ENCODE measurements around the gene SLX4.

The SLX4 gene

DNA sequence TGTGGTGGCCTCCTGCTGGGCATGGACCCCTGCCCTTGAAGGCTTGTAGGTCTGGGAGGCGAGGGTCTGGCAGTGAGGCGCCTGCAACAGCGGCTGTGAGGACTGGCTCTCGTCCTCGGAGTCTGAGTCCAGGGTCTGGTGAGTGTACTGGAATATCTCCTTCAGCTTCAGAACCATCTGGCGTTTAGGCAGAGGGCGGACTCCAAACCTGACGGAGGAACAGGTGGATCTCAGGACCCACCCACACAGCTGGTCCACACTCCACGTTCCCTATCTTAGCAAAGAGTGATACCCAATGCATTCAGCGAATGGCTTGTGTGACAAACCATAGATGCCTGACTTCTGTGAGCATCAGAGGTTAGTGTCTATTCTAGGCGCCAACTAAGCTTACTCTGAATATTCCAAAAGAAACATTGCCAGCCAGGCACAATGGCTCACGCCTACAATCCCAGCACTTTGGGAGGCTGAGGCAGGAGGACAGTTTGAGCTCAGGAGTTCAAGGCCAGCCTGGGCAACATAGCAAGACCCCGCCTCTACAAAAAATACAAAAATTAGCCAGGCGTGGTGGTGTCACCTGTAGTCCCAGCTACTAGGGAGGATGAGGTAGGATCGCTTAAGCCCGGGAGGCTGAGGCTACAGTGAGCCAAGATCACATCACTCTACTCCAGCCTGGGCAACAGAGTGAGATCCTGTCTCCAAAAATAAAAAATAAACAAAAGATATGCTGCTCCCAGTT is 27.9 kb downstream of the SLX4 start:
- no peak for TF ChIP-seq ZFP30 (CRISPR knock-in tag; IDR thresholded peaks at IDR 0.05)
- TF ChIP-seq ZNF8 (CRISPR knock-in tag; IDR thresholded peaks at IDR 0.05): no peak
- TF ChIP-seq POU6F1 (CRISPR knock-in tag; IDR thresholded peaks at IDR 0.05; ENCODE audit: borderline replicate concordance, low read depth): no peak
- no peak for TF ChIP-seq ESRRG (CRISPR knock-in tag; IDR thresholded peaks at IDR 0.05)
- no peak for TF ChIP-seq ZNF70 (CRISPR knock-in tag; IDR thresholded peaks at IDR 0.05)
- TF ChIP-seq OSR1 (CRISPR knock-in tag; IDR thresholded peaks at IDR 0.05): no peak
- no peak for TF ChIP-seq ISL1 (CRISPR knock-in tag; IDR thresholded peaks at IDR 0.05)
- no peak for TF ChIP-seq GLIS3 (CRISPR knock-in tag; IDR thresholded peaks at IDR 0.05)
- TF ChIP-seq TOX (CRISPR knock-in tag; IDR thresholded peaks at IDR 0.05; ENCODE audit: borderline replicate concordance): no peak
- TF ChIP-seq PATZ1 (CRISPR knock-in tag; IDR thresholded peaks at IDR 0.05; ENCODE audit: borderline replicate concordance): no peak
- no peak for TF ChIP-seq RARB (CRISPR knock-in tag; IDR thresholded peaks at IDR 0.05)
- TF ChIP-seq PPARA (CRISPR knock-in tag; IDR thresholded peaks at IDR 0.05; ENCODE audit: borderline replicate concordance): no peak
- no peak for TF ChIP-seq ZC3H10 (CRISPR knock-in tag; IDR thresholded peaks at IDR 0.05)
- TF ChIP-seq, protein P1, sequence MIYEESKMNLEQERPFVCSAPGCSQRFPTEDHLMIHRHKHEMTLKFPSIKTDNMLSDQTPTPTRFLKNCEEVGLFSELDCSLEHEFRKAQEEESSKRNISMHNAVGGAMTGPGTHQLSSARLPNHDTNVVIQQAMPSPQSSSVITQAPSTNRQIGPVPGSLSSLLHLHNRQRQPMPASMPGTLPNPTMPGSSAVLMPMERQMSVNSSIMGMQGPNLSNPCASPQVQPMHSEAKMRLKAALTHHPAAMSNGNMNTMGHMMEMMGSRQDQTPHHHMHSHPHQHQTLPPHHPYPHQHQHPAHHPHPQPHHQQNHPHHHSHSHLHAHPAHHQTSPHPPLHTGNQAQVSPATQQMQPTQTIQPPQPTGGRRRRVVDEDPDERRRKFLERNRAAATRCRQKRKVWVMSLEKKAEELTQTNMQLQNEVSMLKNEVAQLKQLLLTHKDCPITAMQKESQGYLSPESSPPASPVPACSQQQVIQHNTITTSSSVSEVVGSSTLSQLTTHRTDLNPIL (CRISPR knock-in tag; IDR thresholded peaks at IDR 0.05; ENCODE audit: low read depth): no peak
- no peak for ATAC-seq

DNA sequence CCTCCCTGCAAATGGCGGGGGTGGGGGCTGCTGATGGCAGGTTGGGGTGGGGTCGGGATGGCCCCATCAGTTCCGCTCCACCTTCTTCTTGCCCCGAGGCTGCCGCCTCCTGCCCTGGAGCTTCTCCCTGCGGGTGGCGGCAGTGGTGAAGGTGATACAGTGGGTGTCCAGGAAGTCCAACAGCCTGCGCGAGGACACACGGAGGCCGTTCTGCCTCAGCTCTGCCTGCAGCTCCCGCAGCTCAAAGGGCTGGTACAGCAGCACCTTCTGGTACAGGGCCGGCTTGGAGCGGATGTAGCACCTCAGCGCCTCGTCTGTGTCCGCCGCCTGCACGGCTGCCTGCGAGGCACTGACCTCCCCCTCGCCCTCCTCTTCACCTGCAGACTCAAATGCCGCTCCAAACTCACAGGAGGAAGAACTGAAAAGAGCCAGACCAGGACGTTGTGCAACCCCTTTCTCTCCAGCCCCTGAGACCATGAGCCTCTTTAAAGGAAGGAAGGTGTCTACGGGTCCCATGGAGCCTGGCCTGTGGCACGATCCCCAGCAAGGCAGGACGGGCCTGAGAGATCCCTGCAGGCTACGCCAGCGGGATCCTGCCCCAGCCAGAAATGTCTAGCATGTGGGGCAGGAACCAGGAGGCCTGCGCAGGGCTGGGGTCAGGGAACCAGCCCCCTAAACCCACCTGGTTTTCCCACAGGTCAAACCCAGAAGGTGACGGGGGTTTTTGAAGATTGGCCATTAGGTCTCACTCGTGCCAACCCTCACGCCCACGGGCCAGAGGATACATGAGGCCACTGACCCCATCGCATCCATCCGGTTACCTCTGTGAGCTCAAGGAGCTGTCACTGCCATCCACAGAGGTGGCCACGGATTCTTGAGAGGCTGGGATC is 28.9 kb downstream of the SLX4 start:
- no peak for ATAC-seq
- TF ChIP-seq GLIS3 (CRISPR knock-in tag; IDR thresholded peaks at IDR 0.05) (no peak), TCF4 (CRISPR knock-in tag; IDR thresholded peaks at IDR 0.05; ENCODE audit: borderline replicate concordance) (no peak), PATZ1 (CRISPR knock-in tag; IDR thresholded peaks at IDR 0.05; ENCODE audit: borderline replicate concordance) (no peak), ZNF70 (CRISPR knock-in tag; IDR thresholded peaks at IDR 0.05) (no peak), ZFP3 (CRISPR knock-in tag; IDR thresholded peaks at IDR 0.05) (no peak)

GRCh38 chr16:3581392-3581791 is 30.0 kb downstream of the SLX4 start:
- no peak for ATAC-seq
- TF ChIP-seq TOX (CRISPR knock-in tag; IDR thresholded peaks at IDR 0.05; ENCODE audit: borderline replicate concordance): no peak

- no peak for ATAC-seq
Observed at GRCh38 chr16:3580686-3581085, 30.7 kb downstream of the SLX4 start.

More at GRCh38 chr16:3580686-3581085, 30.7 kb downstream of the SLX4 start:
- no peak for TF ChIP-seq RARB (CRISPR knock-in tag; IDR thresholded peaks at IDR 0.05)
- no peak for TF ChIP-seq POU6F1 (CRISPR knock-in tag; IDR thresholded peaks at IDR 0.05; ENCODE audit: borderline replicate concordance, low read depth)
- no peak for TF ChIP-seq ARNTL (CRISPR knock-in tag; IDR thresholded peaks at IDR 0.05; ENCODE audit: borderline replicate concordance, low read depth)
- TF ChIP-seq ZC3H10 (CRISPR knock-in tag; IDR thresholded peaks at IDR 0.05): no peak
- TF ChIP-seq OSR1 (CRISPR knock-in tag; IDR thresholded peaks at IDR 0.05): no peak
- no peak for TF ChIP-seq ZNF70 (CRISPR knock-in tag; IDR thresholded peaks at IDR 0.05)
- no peak for TF ChIP-seq SNAI2 (CRISPR knock-in tag; IDR thresholded peaks at IDR 0.05)
- no peak for TF ChIP-seq TCF4 (CRISPR knock-in tag; IDR thresholded peaks at IDR 0.05; ENCODE audit: borderline replicate concordance)
- TF ChIP-seq TOX (CRISPR knock-in tag; IDR thresholded peaks at IDR 0.05; ENCODE audit: borderline replicate concordance): no peak
- TF ChIP-seq CSDC2 (CRISPR knock-in tag; IDR thresholded peaks at IDR 0.05): no peak
- no peak for TF ChIP-seq ESRRG (CRISPR knock-in tag; IDR thresholded peaks at IDR 0.05)
- no peak for TF ChIP-seq ZNF565 (CRISPR knock-in tag; conservative IDR thresholded peaks at IDR 0.05; ENCODE audit: low read depth)
